HCT116 (cell line): ENCODE measurements around the gene SYNPO. TPM values are rescaled to one million over a fixed set of nuclear protein-coding genes. Genes with fewer than 3 reads are reported as not detected.

Experiments
- ATAC-seq: fragments of 200-7000 bp; cut with Tn5 transposase; 2 replicates; pipeline ENCODE4 v1.9.1; 2020; ENCODE audit warnings: mild to moderate bottlenecking, moderate library complexity
- BruUV-seq: library from RNA; stranded (reverse); fragments of 400-500 nt; replicated peaks from 2 replicates; lab custom pipeline; 2021; lab: Mats Ljungman, UMichigan
- CTCF ChIA-PET: fragments of 300-600 bp; sonication (Branson Sonifier 250); formaldehyde crosslinking; loops from one replicate; lab custom pipeline; 2021; ENCODE audit warnings: antibody characterized with exemption; lab: Charles Lee
- POLR2A ChIA-PET: fragments of 300-600, 350-600 bp; sonication (Branson Sonifier 250); formaldehyde crosslinking; loops from one replicate; lab custom pipeline; 2021; ENCODE audit warnings: antibody characterized with exemption; lab: Charles Lee
- RAD21 ChIA-PET, 2 experiments: fragments of 300-600 bp; sonication (Branson Sonifier 250); formaldehyde crosslinking; loops; one replicate each; lab custom pipeline; 2023; ENCODE audit warnings: low total read pairs in 2 of 2; ENCODE audit not compliant: uncharacterized antibody in 2 of 2, unreplicated experiment in 2 of 2, low non-redundant PET in 1 of 2; lab: Charles Lee
- DNase-seq: peaks from one replicate; pipeline ENCODE4 v3.0.0-alpha.2; 2010; ENCODE audit warnings: low read depth, low spot score
- H2AFZ ChIP-seq: fragments of 200-600 bp; shearing (Covaris generic), sonication (generic); 2 replicates; pipeline ENCODE4 v1.6.1; 2017; ENCODE audit warnings: low read depth, mixed run types, mixed read lengths, antibody characterized with exemption, low read length; ENCODE audit not compliant: poor library complexity, severe bottlenecking
- H3K27ac ChIP-seq: 2 replicates; pipeline ENCODE4 v1.5.1; 2012; ENCODE audit warnings: low read depth, low read length
- H3K27me3 ChIP-seq: fragments of 200-600 bp; sonication (generic); 2 replicates; pipeline ENCODE4 v1.6.1; 2016; ENCODE audit warnings: mixed run types, low read length, mixed read lengths; ENCODE audit not compliant: insufficient read depth
- H3K36me3 ChIP-seq, 2 experiments: fragments of 200-500 bp in 1 of 2; fragments of 200-600 bp in 1 of 2; sonication (Bioruptor generic) in 1 of 2; sonication (generic) in 1 of 2; 2 replicates each; pipeline versions ENCODE4 v1.5.1 to v1.6.1; 2014 to 2016; ENCODE audit warnings: low read length in 2 of 2, inconsistent platforms in 1 of 2, mixed read lengths in 1 of 2, mixed run types in 1 of 2; ENCODE audit not compliant: insufficient read depth in 2 of 2, control insufficient read depth in 1 of 2
- H3K4me1 ChIP-seq, 2 experiments: fragments of 200-600 bp in 1 of 2; sonication (generic) in 1 of 2; 2 replicates each; pipeline versions ENCODE4 v1.5.1 to v1.6.1; 2012 to 2017; ENCODE audit warnings: low read length in 2 of 2, inconsistent platforms in 1 of 2, mild to moderate bottlenecking in 1 of 2, mixed read lengths in 1 of 2, mixed run types in 1 of 2, moderate library complexity in 1 of 2; ENCODE audit not compliant: insufficient read depth in 2 of 2, control insufficient read depth in 1 of 2
- H3K4me2 ChIP-seq: fragments of 200-600 bp; sonication (generic); 2 replicates; pipeline ENCODE4 v1.6.1; 2017; ENCODE audit warnings: mixed run types, low read length, mixed read lengths
- H3K4me3 ChIP-seq, 2 experiments: fragments of 200-600 bp in 1 of 2; sonication (generic) in 1 of 2; replicated peaks in 1 of 2; 2 replicates each; pipeline ENCODE4 v1.5.1; 2011 to 2016; ENCODE audit warnings: low read length in 2 of 2, control low read depth in 1 of 2, low read depth in 1 of 2, mild to moderate bottlenecking in 1 of 2, mixed read lengths in 1 of 2, mixed run types in 1 of 2
- H3K79me2 ChIP-seq: fragments of 200-600 bp; sonication (generic); 2 replicates; pipeline ENCODE4 v1.6.1; 2017; ENCODE audit warnings: mild to moderate bottlenecking, mixed run types, low read length, moderate library complexity, mixed read lengths; ENCODE audit not compliant: insufficient read depth
- H3K9ac ChIP-seq: fragments of 200-600 bp; sonication (generic); 2 replicates; pipeline ENCODE4 v1.6.1; 2016; ENCODE audit warnings: low read length, mixed read lengths
- H3K9me2 ChIP-seq: fragments of 200-600 bp; sonication (generic), shearing (Covaris generic); 2 replicates; pipeline ENCODE4 v1.6.1; 2017; ENCODE audit warnings: mixed run types, mild to moderate bottlenecking, moderate library complexity; ENCODE audit not compliant: insufficient read depth
- H3K9me3 ChIP-seq, 2 experiments: fragments of 200-500 bp in 1 of 2; fragments of 200-600 bp in 1 of 2; sonication (Bioruptor generic) in 1 of 2; sonication (generic) in 1 of 2; 2 replicates each; pipeline ENCODE4 v1.6.1; 2014 to 2017; ENCODE audit warnings: low read length in 2 of 2, mixed read lengths in 2 of 2, inconsistent platforms in 1 of 2, low read depth in 1 of 2, mild to moderate bottlenecking in 1 of 2, mixed run types in 1 of 2, moderate library complexity in 1 of 2; ENCODE audit not compliant: control insufficient read depth in 1 of 2, insufficient read depth in 1 of 2
- H4K20me1 ChIP-seq: fragments of 200-600 bp; sonication (generic), shearing (Covaris generic); 2 replicates; pipeline ENCODE4 v1.6.1; 2017; ENCODE audit warnings: mixed run types, mild to moderate bottlenecking, moderate library complexity; ENCODE audit not compliant: insufficient read depth
- CBX3 ChIP-seq: IDR thresholded peaks from 2 replicates; pipeline ENCODE4 v1.6.1; 2012; ENCODE audit warnings: low read depth
- CEBPB ChIP-seq: IDR thresholded peaks from 2 replicates; pipeline ENCODE4 v1.6.1; 2012; ENCODE audit warnings: low read depth
- EGR1 ChIP-seq: IDR thresholded peaks from 2 replicates; pipeline ENCODE4 v1.6.1; 2012; ENCODE audit warnings: low read depth
- ELF1 ChIP-seq: IDR thresholded peaks from 2 replicates; pipeline ENCODE4 v1.6.1; 2012; ENCODE audit warnings: low read depth, borderline replicate concordance
- POLR2AphosphoS5 ChIP-seq: IDR thresholded peaks from 2 replicates; pipeline ENCODE4 v1.6.1; 2011; ENCODE audit warnings: mild to moderate bottlenecking, low read depth, low read length, moderate library complexity
- REST ChIP-seq: IDR thresholded peaks from 2 replicates; pipeline ENCODE4 v1.6.1; 2012; ENCODE audit warnings: low read depth
- SP1 ChIP-seq: IDR thresholded peaks from 2 replicates; pipeline ENCODE4 v1.6.1; 2012; ENCODE audit warnings: low read depth
- TCF7L2 ChIP-seq: IDR thresholded peaks from 2 replicates; pipeline ENCODE4 v1.7.0; 2011; ENCODE audit warnings: borderline replicate concordance, inconsistent platforms; ENCODE audit not compliant: insufficient read depth, insufficient read length; ENCODE audit errors: extremely low read depth
- ZFX ChIP-seq: fragments of 450-650 bp; IDR thresholded peaks from 2 replicates; pipeline ENCODE4 v1.6.1; 2017
- ZNF274 ChIP-seq: fragments of 200-500 bp; sonication (Bioruptor generic); IDR thresholded peaks from 2 replicates; pipeline ENCODE4 v1.6.1; 2014; ENCODE audit warnings: mild to moderate bottlenecking, low read depth, low read length, inconsistent platforms
- intact Hi-C: fragments of 100-400 bp; cut with micrococcal nuclease; formaldehyde crosslinking; loops from 2 replicates; pipeline ENCODE4 v1.10.0; 2022
- total RNA-seq: library from RNA; stranded (reverse); gene quantifications from one replicate; pipeline ENCODE4 v1.2.1, GENCODE V29; 2021; ENCODE audit not compliant: unreplicated experiment

SYNPO gene
- total RNA-seq, 1 experiment from 2014 or later: 8.2 TPM

- POLR2A ChIA-PET: no interaction called here
- CTCF ChIA-PET: no interaction called here
- no TSS peak for BruUV-seq
- ATAC-seq (peak; percentile 36), DNase-seq (no peak)
- peak overlapping the region in 1 of 2 experiments; percentile 15; a peak in 1 of 4 replicates for H3K4me3 ChIP-seq
- H2AFZ ChIP-seq: no peak overlapping the region
- no peaks in the 10 kb centered on the region for H3K9me2 ChIP-seq
- RAD21 ChIA-PET: no interaction called here
- H3K79me2 ChIP-seq: no peaks in the 10 kb centered on the region
- peaks cover 50 to 78% of the 10 kb centered on the region in 2 experiments for H3K4me1 ChIP-seq
- no peaks in the 10 kb centered on the region for H4K20me1 ChIP-seq
- H3K27me3 ChIP-seq: no peaks in the 10 kb centered on the region
- H3K4me2 ChIP-seq: peak overlapping the region; percentile 73
- no peaks in the 10 kb centered on the region for H3K36me3 ChIP-seq
- no peaks in the 10 kb centered on the region for H3K9me3 ChIP-seq
- peak overlapping the region; percentile 23; the same call in 1 of the 2 replicates for H3K9ac ChIP-seq
- no peak for TF ChIP-seq ZFX
- no peak for TF ChIP-seq POLR2AphosphoS5
- TF ChIP-seq SP1: no peak
- TF ChIP-seq REST: no peak
- no peak for TF ChIP-seq ELF1
- no peak for TF ChIP-seq CEBPB
- no peak for TF ChIP-seq ZNF274
- TF ChIP-seq CBX3: no peak
- no peak for TF ChIP-seq TCF7L2
- TF ChIP-seq EGR1: no peak
- no peak overlapping the region for H3K27ac ChIP-seq
- intact Hi-C loops: no loop called here
Observed at GRCh38 chr5:150637245-150638052, 3.0 kb upstream of the SYNPO start.
